Smooth muscle cell (in vitro differentiated cells): ENCODE data around the gene CHST3. TPM values are rescaled to one million over a fixed set of nuclear protein-coding genes. Genes with fewer than 3 reads are reported as not detected.

Experiments used
- DNase-seq: peaks from one replicate; lab custom pipeline; 2025; ENCODE audit not compliant: unreplicated experiment; lab: John Stamatoyannopoulos, UW
- H2AFZ ChIP-seq: fragments of 200-600 bp; sonication (generic); 2 replicates; pipeline ENCODE4 v1.6.0; 2016; ENCODE audit warnings: antibody characterized with exemption, low read depth, mild to moderate bottlenecking
- H3F3A ChIP-seq: fragments of 200-600 bp; sonication (generic); 2 replicates; pipeline ENCODE4 v1.6.0; 2017; ENCODE audit warnings: antibody characterized with exemption, low read depth
- H3K27ac ChIP-seq: fragments of 200-600 bp; sonication (generic); 2 replicates; pipeline ENCODE4 v1.5.1; 2016; ENCODE audit warnings: low read depth, mild to moderate bottlenecking
- H3K27me3 ChIP-seq: fragments of 200-600 bp; sonication (generic); 2 replicates; pipeline ENCODE4 v1.6.1; 2016; ENCODE audit warnings: low read depth, mild to moderate bottlenecking
- H3K36me3 ChIP-seq: fragments of 200-600 bp; sonication (generic); 2 replicates; pipeline ENCODE4 v1.5.1; 2016; ENCODE audit warnings: low read depth
- H3K4me1 ChIP-seq: fragments of 200-600 bp; sonication (generic); 2 replicates; pipeline ENCODE4 v1.5.1; 2016; ENCODE audit warnings: low read depth
- H3K4me2 ChIP-seq: fragments of 200-600 bp; sonication (generic); 2 replicates; pipeline ENCODE4 v1.6.0; 2016; ENCODE audit warnings: mild to moderate bottlenecking
- H3K4me3 ChIP-seq: fragments of 200-600 bp; sonication (generic); 2 replicates; pipeline ENCODE4 v1.5.1; 2016; ENCODE audit warnings: mild to moderate bottlenecking
- H3K79me2 ChIP-seq: fragments of 200-600 bp; sonication (generic); 2 replicates; pipeline ENCODE4 v1.6.0; 2016; ENCODE audit warnings: low read depth, mild to moderate bottlenecking
- H3K9ac ChIP-seq: fragments of 200-600 bp; sonication (generic); 2 replicates; pipeline ENCODE4 v1.6.0; 2016; ENCODE audit warnings: low read depth
- H3K9me3 ChIP-seq: fragments of 200-600 bp; sonication (generic); replicated peaks from 2 replicates; pipeline ENCODE4 v1.5.1; 2016; ENCODE audit warnings: low read depth
- H4K20me1 ChIP-seq: fragments of 200-600 bp; sonication (generic); 2 replicates; pipeline ENCODE4 v1.6.0; 2016; ENCODE audit warnings: low read depth
- CTCF ChIP-seq: fragments of 200-600 bp; sonication (generic); IDR thresholded peaks from 2 replicates; pipeline ENCODE4 v1.5.1; 2017; ENCODE audit warnings: borderline replicate concordance, mild to moderate bottlenecking, antibody characterized with exemption; ENCODE audit not compliant: insufficient read depth, poor library complexity, severe bottlenecking
- WGBS: methylation state at CpG from one replicate; pipeline ENCODE4 v1.1.7; 2016; ENCODE audit warnings: low lambda C conversion rate; 5-methylcytosine and 5-hydroxymethylcytosine counted together
- polyA plus RNA-seq: library from polyadenylated mRNA; unstranded; fragments of >200 nt; fragmentation: Nextera tagmentation; extraction: Ambion mirVana; gene quantifications from 2 replicates; pipeline ENCODE4 v1.2.1, GENCODE V29; 2016
- total RNA-seq: library from RNA; depleted of rRNA; stranded (reverse); fragments of >200 nt; gene quantifications from 2 replicates; pipeline ENCODE4 v1.2.3, GENCODE V29; 2014

Gene CHST3
- total and polyA plus RNA-seq, 2 experiments from 2014 or later: 7.0 to 10.6 TPM

- Histone ChIP-seq H3K4me3 (no peak overlapping the region), H3K27me3 (no peaks in the 10 kb centered on the region), H2AFZ (no peak overlapping the region), H3K79me2 (peaks cover 43% of the 10 kb centered on the region), H3K36me3 (no peaks in the 10 kb centered on the region), H3K9ac (no peak overlapping the region), H4K20me1 (peaks cover 69% of the 10 kb centered on the region), H3K4me1 (peaks cover 27% of the 10 kb centered on the region), H3K27ac (no peak overlapping the region), H3K9me3 (no peaks in the 10 kb centered on the region), H3K4me2 (no peak overlapping the region), H3F3A (peaks cover 10% of the 10 kb centered on the region)
- WGBS: 89% methylated on average over 10 of the region's 10 CpGs
- no peak for TF ChIP-seq CTCF
- DNase-seq: no peak
Observed at GRCh38 chr10:71982269-71983178, 18.3 kb downstream of the CHST3 start.

DNA sequence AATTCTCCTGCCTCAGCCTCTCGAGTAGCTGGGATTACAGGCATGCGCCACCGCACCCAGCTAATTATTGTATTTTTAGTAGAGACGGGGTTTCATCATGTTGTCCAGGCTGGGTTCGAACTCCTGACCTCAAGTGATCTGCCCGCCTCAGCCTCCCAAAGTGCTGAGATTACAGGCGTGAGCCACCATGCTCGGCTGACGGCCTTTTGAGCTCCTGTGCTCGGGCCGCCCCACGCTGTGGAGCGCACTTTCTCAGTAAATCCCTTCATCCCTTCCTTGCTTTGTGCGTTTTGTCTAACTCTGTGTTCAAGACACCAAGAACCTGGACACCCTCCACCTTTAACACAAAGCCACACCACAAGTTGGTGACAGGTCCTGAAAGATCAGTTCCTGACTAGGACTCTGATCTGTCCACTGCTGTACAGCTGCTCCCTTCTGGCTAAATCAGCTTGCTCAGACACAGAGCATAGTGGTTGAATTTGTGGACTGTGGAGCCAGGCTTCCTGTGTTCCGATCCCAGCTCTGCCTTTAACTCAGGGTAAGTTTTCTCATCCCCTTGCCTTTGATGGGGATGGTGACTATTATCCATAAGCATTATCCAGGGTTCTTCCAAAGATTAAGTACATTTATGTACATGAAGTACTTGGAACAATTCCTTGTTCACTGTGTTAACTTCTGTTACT is 20.1 kb downstream of the CHST3 start:
- Histone ChIP-seq H4K20me1 (peaks cover 66% of the 10 kb centered on the region), H3K36me3 (no peaks in the 10 kb centered on the region), H3K9ac (no peak overlapping the region), H3K4me1 (peaks cover 23% of the 10 kb centered on the region), H3K4me3 (no peak overlapping the region), H3K79me2 (peaks cover 42% of the 10 kb centered on the region), H3F3A (peaks cover 10% of the 10 kb centered on the region), H2AFZ (no peak overlapping the region), H3K27ac (no peak overlapping the region), H3K4me2 (no peak overlapping the region), H3K27me3 (no peaks in the 10 kb centered on the region), H3K9me3 (no peaks in the 10 kb centered on the region)
- WGBS: 91% methylated on average over 15 of the region's 15 CpGs
- TF ChIP-seq CTCF: no peak
- no peak for DNase-seq

- Histone ChIP-seq H4K20me1 (peaks cover 66% of the 10 kb centered on the region), H3K79me2 (peaks cover 40% of the 10 kb centered on the region), H3K4me3 (no peak overlapping the region), H3F3A (peaks cover 10% of the 10 kb centered on the region), H2AFZ (no peak overlapping the region), H3K9me3 (no peaks in the 10 kb centered on the region), H3K9ac (no peak overlapping the region), H3K27me3 (no peaks in the 10 kb centered on the region), H3K4me1 (peaks cover 23% of the 10 kb centered on the region), H3K27ac (no peak overlapping the region), H3K36me3 (no peaks in the 10 kb centered on the region), H3K4me2 (no peak overlapping the region)
- no peak for TF ChIP-seq CTCF
- no peak for DNase-seq
- 91% methylated on average over 9 of the region's 9 CpGs for WGBS
Observed at GRCh38 chr10:71984809-71985388, 20.7 kb downstream of the CHST3 start.
